LoVo (cell line): ENCODE measurements around the gene VWA3B.
"Not testable (repeated sequence)": the region's sequence is repeated elsewhere in the genome, so short reads cannot be mapped to it uniquely, and the experiment has no call there.

ENCODE experiments used
- DNase-seq: peaks from one replicate; pipeline ENCODE4 v3.0.0-alpha.2; 2016; ENCODE audit warnings: low spot score

VWA3B gene

DNA sequence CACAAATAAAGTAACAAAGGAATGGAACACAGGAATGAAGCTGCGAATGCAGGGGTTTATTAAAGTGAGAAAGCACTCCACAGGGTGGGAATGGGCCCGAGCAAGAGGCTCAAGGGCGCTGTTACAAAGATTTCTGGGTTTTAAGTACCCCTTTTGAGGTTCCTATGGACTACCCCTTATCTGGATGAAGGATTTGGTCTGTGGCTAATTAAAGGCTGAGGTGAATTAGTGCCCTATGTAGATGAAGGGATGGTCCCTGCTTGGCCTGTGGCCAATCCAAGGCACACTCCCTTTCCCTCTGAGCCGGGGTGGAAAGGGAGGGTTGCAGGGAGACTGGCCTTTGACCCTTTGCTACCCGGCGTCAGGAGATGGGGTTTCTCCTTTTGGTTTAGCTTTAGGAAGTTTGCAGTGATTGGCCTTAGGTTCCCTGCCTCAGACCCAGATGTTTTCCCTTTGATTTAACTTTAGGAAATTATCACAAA lies 211.8 kb downstream of the VWA3B start:
- no peak for DNase-seq

DNA sequence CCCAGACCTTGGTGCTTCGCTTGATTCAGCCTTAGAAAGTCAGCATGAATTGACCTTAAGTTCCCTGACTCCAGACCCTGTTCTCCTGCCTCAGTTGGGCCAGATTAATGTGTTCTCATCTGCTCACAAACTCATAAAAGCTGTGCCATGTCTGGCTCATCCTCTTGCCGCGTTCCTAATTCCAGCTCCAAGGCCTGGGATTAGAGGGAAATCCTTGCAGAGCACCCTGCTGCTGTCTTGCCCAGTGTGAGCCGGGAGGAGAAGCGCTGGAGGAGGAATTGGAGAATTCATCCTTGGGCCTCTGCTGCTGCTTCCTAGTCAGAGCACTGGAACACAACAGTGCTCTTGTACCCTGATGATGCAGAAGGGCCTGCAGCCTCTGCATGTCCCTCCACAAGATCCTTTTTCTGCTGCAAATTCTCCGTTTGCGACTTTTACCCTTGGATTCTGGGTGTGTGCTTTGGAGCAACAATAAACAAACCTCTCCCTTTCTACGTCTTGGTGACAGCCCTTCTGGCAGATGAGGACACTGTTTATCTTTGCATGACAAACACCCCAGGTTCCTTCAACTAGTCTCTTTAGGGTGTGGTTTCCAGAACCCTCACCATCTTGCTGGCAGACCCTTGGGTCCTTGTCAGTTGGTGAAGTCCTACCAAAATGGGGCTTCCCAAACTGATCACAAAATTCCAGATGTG lies 212.4 kb downstream of the VWA3B start:
- no peak for DNase-seq

DNA sequence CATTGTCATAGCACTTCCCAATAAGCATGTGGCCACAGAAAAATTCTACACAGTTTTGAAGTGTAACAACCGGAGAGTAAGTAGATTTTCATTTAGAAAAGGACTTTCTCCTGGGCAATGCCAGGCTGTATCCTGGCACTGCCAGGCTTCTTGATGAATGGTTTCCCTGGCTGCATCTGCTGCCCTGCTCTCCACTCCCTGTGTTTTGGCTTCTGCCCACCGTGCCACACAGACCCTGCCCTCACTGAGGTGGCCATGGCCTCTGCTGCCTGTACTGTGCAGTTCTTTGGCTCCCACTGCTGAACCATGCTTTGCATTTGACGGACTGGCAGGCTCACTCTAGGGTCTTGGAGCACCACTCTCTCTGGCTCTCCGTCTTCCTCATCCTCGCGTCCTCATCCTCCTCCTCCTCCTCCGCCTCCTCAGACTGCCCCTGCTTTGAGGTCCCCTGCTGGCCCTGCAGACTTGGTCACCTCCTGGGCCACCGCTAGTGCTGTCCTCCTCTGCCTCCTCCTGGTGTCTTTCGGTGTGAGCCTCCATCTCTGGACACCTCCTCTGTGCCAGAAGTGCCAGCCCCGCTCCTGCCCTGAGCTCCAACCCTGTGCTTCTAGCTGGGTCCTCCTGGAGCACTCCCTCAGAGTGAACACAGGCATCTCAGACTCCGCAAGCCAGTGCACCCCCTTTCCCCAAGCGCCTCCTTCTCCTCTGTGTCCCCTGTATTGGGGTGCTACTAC lies 213.3 kb downstream of the VWA3B start:
- no peak for DNase-seq

DNA sequence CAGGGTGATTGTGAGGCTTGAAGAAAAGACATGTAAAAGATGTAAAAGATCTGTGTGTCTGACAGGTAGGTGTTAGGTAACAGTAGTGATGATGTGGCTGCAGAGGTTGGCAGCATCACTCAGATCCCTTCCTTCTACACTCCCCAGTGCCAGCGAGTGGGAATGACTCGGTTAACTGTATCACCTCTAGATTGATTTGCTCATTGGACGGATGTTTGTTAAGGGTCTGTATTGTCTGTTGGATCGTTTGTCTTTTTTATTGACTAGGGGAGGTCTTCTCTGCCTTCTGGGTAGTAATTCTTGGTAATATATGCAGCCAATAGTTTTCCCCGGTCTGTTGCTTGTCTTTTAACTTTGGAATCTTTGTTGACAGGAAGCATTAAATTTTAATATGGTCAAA lies 214.5 kb downstream of the VWA3B start:
- no peak for DNase-seq

DNA sequence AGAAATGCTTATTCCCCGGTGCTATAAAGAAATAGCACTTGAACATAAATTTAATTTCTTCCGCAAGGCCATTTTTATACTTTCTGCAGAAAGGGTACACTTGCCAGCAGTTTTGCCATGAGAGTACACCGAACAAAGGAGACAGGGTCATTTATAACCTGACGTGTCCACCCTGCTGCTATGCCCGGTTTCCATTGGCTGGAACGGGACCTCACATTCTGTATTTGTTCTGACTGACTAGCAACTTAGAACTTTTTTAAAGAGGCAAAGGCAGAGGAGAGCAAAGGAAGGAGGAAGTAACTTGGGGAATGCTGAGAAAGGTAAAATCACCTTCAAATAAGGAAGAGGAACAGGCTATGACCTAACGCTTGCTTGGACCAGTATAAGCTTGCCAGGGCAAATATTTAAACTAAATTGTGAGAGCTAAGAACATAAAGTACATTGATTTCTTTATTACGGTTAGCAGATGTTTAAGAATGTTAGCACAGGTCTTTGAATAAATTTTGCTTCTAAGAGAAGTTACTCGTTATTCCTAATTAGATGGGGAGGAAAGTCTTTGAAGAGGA lies 220.2 kb downstream of the VWA3B start:
- DNase-seq = not testable (repeated sequence)

DNA sequence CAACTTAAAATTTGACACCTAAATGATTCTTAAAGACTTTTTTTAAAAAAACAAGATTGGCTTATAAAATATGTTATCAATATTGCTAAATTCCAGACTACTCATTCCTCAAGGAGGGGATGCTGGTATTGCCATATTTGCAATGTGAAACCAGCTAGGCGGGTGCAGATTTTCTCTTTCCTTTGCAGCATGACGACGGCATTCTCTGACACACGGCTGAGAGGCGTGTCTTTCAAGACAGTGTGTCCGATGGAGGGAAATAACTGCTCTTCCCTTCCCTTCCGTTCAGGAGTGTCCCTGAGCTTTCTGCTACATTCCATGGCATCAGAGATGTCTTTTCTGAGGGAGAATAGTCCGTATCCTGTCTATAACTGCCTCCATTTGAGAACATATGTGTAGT lies 221.1 kb downstream of the VWA3B start:
- no peak for DNase-seq

DNA sequence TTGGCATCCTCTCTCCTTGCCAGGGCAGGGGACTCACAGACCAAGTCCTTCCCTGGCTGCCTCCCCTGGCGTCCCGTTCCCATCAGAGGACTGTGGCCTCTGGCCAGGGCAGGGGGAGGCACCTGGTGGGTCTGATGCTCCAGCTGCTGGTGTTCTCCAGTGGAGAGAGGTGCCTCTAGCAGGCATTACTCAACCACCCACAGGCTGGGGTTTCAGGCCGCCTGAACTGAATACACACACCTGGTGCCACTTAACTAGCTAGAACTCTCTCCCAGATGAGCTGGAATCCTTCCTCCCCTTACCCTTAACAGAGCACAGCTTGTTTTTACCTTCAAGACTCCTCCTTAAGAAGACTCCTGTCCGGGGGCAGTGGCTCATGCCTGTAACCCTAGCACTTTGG lies 221.6 kb downstream of the VWA3B start:
- DNase-seq = no peak

DNA sequence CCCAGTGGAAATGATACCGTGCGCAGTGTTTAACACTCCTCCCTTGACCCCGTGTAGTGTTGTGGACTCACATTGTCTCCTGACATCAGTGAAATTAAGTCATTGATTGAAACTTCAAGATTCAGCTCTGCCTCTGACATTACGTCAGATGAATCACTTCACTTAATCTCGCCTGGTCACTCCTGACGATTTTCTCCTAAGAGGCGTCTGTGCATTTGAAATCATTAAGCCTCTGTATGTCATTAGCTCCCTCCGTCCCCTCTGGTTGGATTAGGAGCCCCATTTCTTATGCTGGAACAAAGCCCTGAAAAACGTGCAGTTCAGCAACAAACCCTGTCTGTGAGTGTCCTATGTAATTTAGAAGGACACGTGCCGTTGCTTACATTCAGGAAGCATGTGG lies 222.6 kb downstream of the VWA3B start:
- DNase-seq = no peak

DNA sequence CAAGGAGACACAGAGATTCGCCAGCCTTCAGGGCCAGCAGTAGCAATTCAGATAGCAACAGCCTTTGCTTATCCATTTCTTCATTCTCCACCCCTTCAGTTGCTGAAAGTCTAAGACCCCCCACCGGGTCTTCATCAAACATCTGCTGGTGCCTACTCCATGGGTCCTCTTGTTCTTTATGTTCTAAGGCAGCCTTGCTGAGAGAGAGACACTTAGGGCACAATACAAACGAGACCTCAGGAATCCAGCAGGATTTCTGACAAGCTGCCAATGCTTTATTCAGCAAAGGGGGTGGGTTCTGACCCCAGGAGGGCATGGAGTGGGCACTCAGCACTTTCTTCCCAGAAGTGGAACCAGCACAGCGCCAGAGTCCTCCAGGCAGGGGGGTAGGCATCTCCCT lies 223.0 kb downstream of the VWA3B start:
- DNase-seq = no peak

DNA sequence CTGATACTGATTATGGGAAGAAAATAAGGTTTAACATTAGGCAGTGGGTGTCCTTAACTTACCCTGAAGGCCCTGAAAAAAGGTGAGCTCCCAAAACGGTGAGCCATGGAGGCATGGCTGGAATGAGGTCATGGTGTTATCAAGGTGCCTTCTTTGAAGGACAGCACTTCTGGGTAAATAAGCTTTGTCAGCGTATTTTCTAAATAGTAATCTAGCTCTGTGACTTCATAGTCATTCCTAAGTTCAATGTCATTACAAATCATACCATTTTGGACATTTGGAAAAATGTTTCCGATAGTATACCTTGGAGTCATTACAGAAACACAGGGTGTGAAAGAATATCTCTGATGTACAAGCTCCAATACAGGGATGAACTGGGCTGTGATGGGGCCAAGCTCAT lies 224.1 kb downstream of the VWA3B start:
- no peak for DNase-seq

DNA sequence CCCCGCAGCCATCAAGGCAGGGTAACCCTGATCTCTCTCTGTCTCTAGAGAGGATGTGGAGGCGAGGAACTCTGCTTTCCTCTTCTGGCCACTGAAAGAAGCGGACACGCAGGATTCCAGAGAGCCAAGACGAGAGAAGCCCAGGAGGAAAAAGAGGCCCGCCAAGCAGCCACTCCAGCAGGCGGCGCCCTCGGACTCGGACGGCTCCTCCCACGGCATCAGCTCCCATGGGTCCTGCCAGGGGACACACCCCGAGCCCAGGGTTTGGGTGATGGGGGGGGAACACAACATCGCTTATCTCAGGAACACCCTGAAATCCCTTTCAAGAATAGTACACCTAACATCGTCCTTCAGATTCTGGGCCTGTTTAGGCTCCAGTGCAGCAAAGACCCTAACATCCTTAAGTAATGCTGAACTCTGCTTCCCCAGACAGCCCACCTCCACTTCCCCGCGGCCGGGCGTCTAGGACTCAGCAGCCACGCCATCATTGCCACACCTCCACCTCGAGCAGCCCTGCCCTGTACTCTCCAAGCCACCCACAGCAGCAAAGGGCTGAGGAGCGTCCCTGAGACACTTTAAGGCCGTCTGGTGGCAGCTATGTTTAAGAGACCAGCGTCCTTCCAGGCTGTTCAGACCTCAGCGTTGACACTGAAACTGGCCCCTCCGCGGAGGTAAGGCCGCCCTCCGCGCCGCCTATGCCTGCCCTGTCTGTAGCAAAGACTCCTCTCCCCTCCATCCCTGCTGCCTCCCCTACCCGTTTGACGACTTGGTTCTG lies 225.0 kb downstream of the VWA3B start:
- DNase-seq = no peak

DNA sequence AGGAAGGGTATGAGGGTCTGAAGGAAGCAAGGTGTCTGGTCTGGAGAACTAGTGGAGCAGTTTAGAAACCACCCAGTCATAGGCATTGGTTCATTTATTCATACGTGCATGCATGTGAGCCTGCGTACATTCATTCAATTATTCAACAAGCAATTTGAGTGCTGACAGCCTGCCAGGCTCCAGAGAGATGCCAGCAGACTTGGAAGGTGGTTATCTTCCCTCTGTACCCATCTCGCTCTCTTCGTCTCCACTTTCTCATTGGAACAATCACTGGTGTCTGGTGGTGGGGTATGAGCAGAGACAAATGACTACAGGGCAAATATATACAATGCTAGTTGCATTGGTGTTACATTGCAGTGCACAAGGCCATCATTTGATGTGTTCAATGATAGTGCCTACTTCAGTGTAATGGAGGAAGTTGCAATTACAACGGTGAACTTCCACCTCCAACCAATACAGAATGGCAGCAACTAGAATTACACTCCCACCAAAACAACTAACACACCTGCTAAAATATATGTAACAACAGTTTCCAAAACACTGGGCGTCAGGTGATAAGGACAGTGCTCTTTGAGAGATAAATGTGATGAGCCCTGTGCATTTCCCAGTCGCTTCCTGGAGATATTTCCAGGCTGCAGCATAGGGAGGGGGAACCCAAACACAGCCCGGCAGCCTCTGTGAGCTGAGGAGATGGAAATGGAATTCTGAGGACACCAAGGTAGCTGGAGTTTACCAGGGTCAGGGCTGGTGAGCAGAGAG lies 226.7 kb downstream of the VWA3B start:
- no peak for DNase-seq

DNA sequence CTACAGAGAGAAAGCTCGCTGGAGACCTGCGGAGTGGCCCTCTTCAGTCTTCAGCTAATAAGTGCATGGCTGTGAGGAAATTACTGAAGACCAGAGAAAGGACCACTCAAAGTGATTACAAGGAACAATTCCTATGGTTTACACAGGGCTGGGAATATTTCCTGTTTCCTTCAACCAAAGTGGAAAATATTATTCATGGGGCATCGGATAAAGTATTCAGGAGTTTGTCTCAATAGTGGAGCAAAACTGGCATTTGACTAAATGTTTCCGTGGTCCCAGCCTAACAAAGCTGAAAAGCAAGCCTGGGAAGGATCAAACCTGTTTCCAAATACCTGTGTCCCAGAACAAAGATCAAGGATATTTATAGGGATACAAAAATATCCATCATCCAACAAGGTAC lies 227.3 kb downstream of the VWA3B start:
- no peak for DNase-seq

DNA sequence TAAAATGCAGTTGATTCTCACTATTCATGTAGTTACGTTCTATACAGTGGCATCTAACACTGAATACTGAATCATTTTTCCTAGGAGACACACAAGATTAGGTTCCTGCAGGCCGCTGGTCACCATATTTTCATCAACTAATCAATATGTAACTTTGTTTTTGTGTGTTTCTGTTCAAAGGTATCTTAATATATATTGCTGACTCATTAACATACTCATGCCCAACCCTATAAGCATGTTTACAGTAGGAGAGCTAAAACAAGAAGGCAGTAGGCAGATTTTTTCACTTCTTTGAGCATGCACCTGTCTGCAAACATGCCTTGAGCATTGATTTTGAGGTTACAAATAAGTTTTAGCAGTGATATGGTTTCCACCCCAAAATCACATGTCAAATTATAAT lies 229.0 kb downstream of the VWA3B start:
- no peak for DNase-seq

DNA sequence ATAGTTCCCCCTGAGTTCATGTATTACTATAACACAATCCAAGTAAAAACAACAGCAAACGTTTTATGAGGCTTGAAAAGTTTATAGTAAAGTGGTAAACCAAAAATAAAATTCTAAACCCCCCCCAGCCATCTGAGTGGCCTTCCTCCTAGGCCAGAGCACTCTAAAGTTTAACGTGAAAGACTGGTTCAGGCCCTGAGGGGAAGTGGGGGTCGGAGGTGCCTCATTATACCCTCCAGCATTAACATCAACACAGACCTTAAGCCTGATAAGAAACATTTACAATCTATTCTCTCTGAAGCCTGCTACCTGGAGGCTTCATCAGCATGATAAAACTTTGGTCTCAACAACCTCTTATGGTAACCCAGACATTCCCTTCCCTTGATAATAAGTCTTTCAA lies 230.2 kb downstream of the VWA3B start:
- no peak for DNase-seq

DNA sequence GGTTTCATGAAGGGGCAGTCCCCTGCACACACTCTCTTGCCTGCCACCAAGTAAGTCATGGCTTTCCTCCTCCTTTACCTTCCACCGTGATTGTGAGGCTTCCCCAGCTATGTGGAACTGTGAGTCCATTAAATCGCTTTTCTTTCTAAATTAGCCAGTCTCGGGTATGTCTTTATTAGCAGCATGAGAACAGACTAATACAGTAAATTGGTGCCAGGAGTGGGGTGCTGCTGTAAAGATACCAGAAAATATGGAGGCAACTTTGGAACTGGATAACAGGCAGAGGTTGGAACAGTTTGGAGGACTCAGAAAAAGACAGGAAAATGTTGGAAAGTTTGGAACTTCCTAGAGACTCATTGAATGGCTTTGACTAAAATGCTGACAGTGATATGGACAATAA lies 233.2 kb downstream of the VWA3B start:
- not testable (repeated sequence) for DNase-seq

DNA sequence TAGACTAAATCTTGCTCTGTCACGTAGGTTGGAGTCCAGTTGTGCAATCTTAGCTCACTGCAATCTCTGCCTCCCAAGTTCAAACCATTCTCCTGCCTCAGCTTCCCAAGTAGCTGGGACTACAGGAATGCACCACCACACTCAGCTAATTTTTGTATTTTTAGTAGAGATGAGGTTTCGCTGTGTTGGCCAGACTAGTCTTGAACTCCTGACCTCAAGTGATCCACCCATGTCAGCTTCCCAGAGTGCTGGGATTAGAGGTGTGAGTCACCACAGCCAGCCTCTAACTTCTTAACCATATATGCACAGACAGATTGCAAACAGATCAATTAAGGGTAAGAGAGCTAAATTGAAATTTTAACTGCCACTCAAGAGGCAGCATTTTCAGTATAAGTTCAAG lies 237.2 kb downstream of the VWA3B start:
- DNase-seq = no peak

DNA sequence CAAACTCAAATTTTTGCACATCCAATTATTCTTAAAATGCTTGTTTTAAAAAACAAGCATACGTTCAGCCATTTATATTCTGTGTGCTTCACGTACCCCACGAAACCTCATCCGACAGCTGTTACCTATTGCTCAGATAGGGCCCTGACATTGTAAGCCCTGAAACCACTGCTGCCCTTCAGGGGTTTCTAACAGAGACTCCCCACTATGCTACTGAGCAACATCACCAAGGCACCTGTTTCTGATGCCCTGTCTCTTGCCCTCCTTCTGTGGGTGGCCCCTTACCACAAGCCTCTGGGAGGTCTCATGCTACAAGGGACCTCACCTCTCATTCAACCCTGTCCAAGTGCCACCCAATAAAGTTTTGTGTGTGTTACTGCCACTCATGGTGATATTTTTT lies 240.8 kb downstream of the VWA3B start:
- DNase-seq = no peak

DNA sequence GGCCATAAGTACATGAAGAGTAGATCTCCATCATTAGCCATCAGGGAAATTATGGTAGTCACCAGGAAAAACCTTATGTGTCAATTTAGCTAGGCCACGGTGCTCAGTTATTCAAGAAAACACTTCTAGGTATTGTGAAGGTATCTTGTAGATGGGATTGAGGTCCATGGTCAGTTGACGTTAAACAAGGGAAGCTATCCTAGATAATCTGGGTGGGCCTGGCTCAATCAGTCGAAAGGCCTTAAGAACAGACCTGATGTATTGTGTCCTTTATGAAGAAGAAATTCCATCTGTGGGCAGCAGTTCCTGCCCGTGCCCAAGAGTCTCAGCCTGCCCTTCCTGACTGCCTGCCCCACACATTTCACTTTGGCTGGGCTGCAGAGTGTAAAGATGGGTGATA lies 242.6 kb downstream of the VWA3B start:
- no peak for DNase-seq

DNA sequence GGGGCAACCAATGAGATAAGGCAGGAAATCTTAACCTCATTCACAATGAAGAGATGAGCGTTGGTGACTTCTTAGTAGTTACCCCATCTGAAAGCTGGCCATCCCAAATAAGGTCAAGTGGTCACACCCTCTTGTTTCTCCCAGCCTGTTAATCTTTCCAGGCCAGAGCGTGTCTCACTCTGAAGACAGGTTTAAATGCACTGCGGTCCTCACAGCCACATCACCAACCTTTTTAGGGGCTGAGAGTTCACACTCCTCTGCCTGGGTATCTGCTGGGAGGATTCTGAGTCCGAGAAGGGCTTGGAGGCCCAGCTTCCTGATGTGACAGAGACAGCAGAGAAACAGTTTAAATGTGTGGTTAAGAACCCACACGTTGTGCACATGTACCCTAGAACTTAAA lies 246.0 kb downstream of the VWA3B start:
- no peak for DNase-seq

DNA sequence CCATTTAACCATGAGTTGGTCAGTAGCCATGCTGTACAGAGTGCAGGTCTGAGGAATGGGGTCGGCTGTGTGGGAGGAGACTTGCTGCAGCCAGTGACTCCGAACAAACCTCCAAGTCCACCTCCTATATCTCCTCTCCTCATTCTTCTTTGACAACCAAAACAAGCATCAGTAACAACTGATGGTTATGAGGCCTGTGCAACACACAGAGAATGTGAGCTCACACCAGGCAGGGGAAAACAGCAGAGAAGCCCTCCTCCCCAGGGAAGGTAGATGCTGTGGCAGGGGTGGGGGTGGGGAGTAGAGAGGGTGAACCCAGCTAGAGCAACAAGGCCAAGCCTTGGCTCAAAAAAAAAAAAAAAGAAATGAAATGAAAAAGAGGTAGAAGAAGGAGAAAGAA lies 247.0 kb downstream of the VWA3B start:
- DNase-seq = no peak
